IMR-90 (cell line): ENCODE measurements around the gene PDE12. TPM values are rescaled to one million over a fixed set of nuclear protein-coding genes. Genes with fewer than 3 reads are reported as not detected.

ENCODE experiments used
- ATAC-seq: fragments of 200-7000 bp; cut with Tn5 transposase; 2 replicates; pipeline ENCODE4 v1.9.1; 2020; ENCODE audit warnings: low read depth, mild to moderate bottlenecking, moderate library complexity
- BruUV-seq: library from RNA; stranded (reverse); fragments of 400-500 nt; replicated peaks from 2 replicates; lab custom pipeline; 2021; lab: Mats Ljungman, UMichigan
- CTCF ChIA-PET: fragments of 300-600 bp; formaldehyde crosslinking; extraction: SDS; loops from one replicate; lab custom pipeline; 2021; ENCODE audit warnings: antibody characterized with exemption; lab: Yijun Ruan, JAX
- POLR2A ChIA-PET: fragments of 300-600 bp; sonication (Branson Sonifier 250); formaldehyde crosslinking; loops from one replicate; lab custom pipeline; 2022; ENCODE audit warnings: antibody characterized with exemption; ENCODE audit not compliant: unreplicated experiment; lab: Charles Lee
- DNase-seq: peaks from one replicate; pipeline ENCODE4 v3.0.0; 2013
- H2AFZ ChIP-seq: replicated peaks from 2 replicates; pipeline ENCODE3; 2013; ENCODE audit warnings: low read length, mild to moderate bottlenecking; ENCODE audit not compliant: poor library complexity
- H2AK5ac ChIP-seq: 2 replicates; pipeline ENCODE4 v1.6.1; 2013; ENCODE audit warnings: low read depth, low read length, inconsistent platforms
- H2AK9ac ChIP-seq: replicated peaks from 2 replicates; pipeline ENCODE3; 2013; ENCODE audit warnings: mild to moderate bottlenecking, low read depth, low read length, moderate library complexity; ENCODE audit not compliant: poor library complexity
- H2BK120ac ChIP-seq: 2 replicates; pipeline ENCODE4 v1.6.1; 2013; ENCODE audit warnings: low read depth, low read length, inconsistent platforms
- H2BK15ac ChIP-seq: 3 replicates; pipeline ENCODE4 v1.6.1; 2013; ENCODE audit warnings: low read depth, low read length, inconsistent platforms
- H2BK20ac ChIP-seq: 2 replicates; pipeline ENCODE4 v1.6.1; 2013; ENCODE audit warnings: low read depth, mild to moderate bottlenecking, inconsistent platforms, low read length, moderate library complexity
- H2BK5ac ChIP-seq: 2 replicates; pipeline ENCODE4 v1.6.1; 2013; ENCODE audit warnings: mild to moderate bottlenecking, low read depth, low read length, inconsistent platforms; ENCODE audit not compliant: poor library complexity, severe bottlenecking
- H3K14ac ChIP-seq: replicated peaks from 2 replicates; pipeline ENCODE4 v1.6.1; 2013; ENCODE audit warnings: low read depth, low read length, inconsistent platforms
- H3K18ac ChIP-seq: 2 replicates; pipeline ENCODE4 v1.6.1; 2013; ENCODE audit warnings: low read depth, low read length, control low read depth
- H3K23ac ChIP-seq: 2 replicates; pipeline ENCODE4 v1.6.1; 2013; ENCODE audit warnings: low read depth, low read length, inconsistent platforms
- H3K27ac ChIP-seq: 2 replicates; pipeline ENCODE4 v1.5.1; 2013; ENCODE audit warnings: mild to moderate bottlenecking, control low read depth, low read length; ENCODE audit not compliant: insufficient read depth
- H3K27me3 ChIP-seq: 2 replicates; pipeline ENCODE4 v1.6.1; 2013; ENCODE audit warnings: low read length; ENCODE audit not compliant: control insufficient read depth, insufficient read depth
- H3K36me3 ChIP-seq: 2 replicates; pipeline ENCODE4 v1.6.1; 2013; ENCODE audit warnings: low read length, mixed read lengths; ENCODE audit not compliant: control insufficient read depth, insufficient read depth
- H3K4ac ChIP-seq: 2 replicates; pipeline ENCODE4 v1.6.1; 2013; ENCODE audit warnings: low read depth, low read length, inconsistent platforms
- H3K4me1 ChIP-seq: 2 replicates; pipeline ENCODE4 v1.6.1; 2013; ENCODE audit warnings: low read length, mixed read lengths; ENCODE audit not compliant: control insufficient read depth, insufficient read depth
- H3K4me2 ChIP-seq: 2 replicates; pipeline ENCODE4 v1.6.1; 2013; ENCODE audit warnings: low read depth, mild to moderate bottlenecking, control low read depth, low read length, moderate library complexity
- H3K4me3 ChIP-seq: 2 replicates; pipeline ENCODE4 v1.5.1; 2013; ENCODE audit warnings: low read depth, mild to moderate bottlenecking, control low read depth, low read length, moderate library complexity; ENCODE audit not compliant: insufficient read depth
- H3K56ac ChIP-seq: 2 replicates; pipeline ENCODE4 v1.6.1; 2013; ENCODE audit warnings: low read length, inconsistent platforms; ENCODE audit not compliant: insufficient read depth; ENCODE audit errors: extremely low read depth
- H3K79me1 ChIP-seq, 2 experiments: 2 replicates each; pipeline ENCODE4 v1.6.1; 2013; ENCODE audit warnings: low read length in 2 of 2, inconsistent platforms in 1 of 2, low read depth in 1 of 2
- H3K9ac ChIP-seq: 2 replicates; pipeline ENCODE4 v1.6.1; 2013; ENCODE audit warnings: low read depth, low read length, control low read depth
- H3K9me1 ChIP-seq: 2 replicates; pipeline ENCODE4 v1.6.1; 2013; ENCODE audit warnings: low read length, inconsistent platforms; ENCODE audit not compliant: insufficient read depth
- H3K9me3 ChIP-seq: 2 replicates; pipeline ENCODE4 v1.6.1; 2013; ENCODE audit warnings: low read length; ENCODE audit not compliant: control insufficient read depth, insufficient read depth
- H4K20me1 ChIP-seq: 2 replicates; pipeline ENCODE4 v1.6.1; 2013; ENCODE audit warnings: low read length, inconsistent platforms; ENCODE audit not compliant: insufficient read depth
- H4K5ac ChIP-seq: 2 replicates; pipeline ENCODE4 v1.6.1; 2013; ENCODE audit warnings: mild to moderate bottlenecking, low read depth, low read length, control low read depth
- H4K8ac ChIP-seq, 2 experiments: 2 replicates each; pipeline ENCODE4 v1.6.1; 2013; ENCODE audit warnings: low read depth in 2 of 2, low read length in 2 of 2, control low read depth in 1 of 2, inconsistent platforms in 1 of 2
- H4K91ac ChIP-seq: 2 replicates; pipeline ENCODE4 v1.6.1; 2013; ENCODE audit warnings: low read depth, low read length, inconsistent platforms; ENCODE audit not compliant: insufficient read depth
- CEBPB ChIP-seq: IDR thresholded peaks from 2 replicates; pipeline ENCODE4 v1.6.1; 2012; ENCODE audit warnings: low read depth, low read length, improper control_type of control experiment
- CHD1 ChIP-seq: IDR thresholded peaks from 2 replicates; pipeline ENCODE4 v1.6.1; 2012; ENCODE audit warnings: low read depth, low read length, improper control_type of control experiment
- WGBS, 2 experiments: methylation state at CpG; one replicate each; pipeline versions ENCODE4 v1.1.5 to v1.1.7; 2013; ENCODE audit warnings: missing lambda C conversion rate in 2 of 2; ENCODE audit not compliant: insufficient read length in 1 of 2; ENCODE audit errors: extremely low coverage in 2 of 2; 5-methylcytosine and 5-hydroxymethylcytosine counted together
- dilution Hi-C: fragments of 300-500 bp; cut with HindIII; formaldehyde crosslinking; loops from one replicate; pipeline ENCODE4 v1.14.3; 2018; ENCODE audit warnings: low sequenced_read_pairs; ENCODE audit not compliant: unreplicated experiment
- in situ Hi-C: fragments of 300-500 bp; cut with MboI; formaldehyde crosslinking; loops from 3 replicates; pipeline ENCODE4 v1.14.3; 2019; ENCODE audit warnings: low sequenced_read_pairs, inconsistent platforms, mixed read lengths
- intact Hi-C: fragments of 100-400 bp; cut with micrococcal nuclease; formaldehyde crosslinking; loops from 2 replicates; pipeline ENCODE4 v1.10.0; 2022
- polyA plus RNA-seq, 3 experiments: library from polyadenylated mRNA; depleted of rRNA; stranded (reverse); fragments of >200 nt; gene quantifications; 2 replicates each; pipeline ENCODE4 v1.2.3, GENCODE V29; 2012; ENCODE audit warnings: low replicate concordance in 1 of 3
- total RNA-seq: library from RNA; depleted of rRNA; stranded (reverse); fragments of >200 nt; gene quantifications from 2 replicates; pipeline ENCODE4 v1.2.3, GENCODE V29; 2012

Gene PDE12
- total and polyA plus RNA-seq, 2 of the 4 experiments (the other 2 are of a cell fraction) = 9.5 to 16.8 TPM

DNA sequence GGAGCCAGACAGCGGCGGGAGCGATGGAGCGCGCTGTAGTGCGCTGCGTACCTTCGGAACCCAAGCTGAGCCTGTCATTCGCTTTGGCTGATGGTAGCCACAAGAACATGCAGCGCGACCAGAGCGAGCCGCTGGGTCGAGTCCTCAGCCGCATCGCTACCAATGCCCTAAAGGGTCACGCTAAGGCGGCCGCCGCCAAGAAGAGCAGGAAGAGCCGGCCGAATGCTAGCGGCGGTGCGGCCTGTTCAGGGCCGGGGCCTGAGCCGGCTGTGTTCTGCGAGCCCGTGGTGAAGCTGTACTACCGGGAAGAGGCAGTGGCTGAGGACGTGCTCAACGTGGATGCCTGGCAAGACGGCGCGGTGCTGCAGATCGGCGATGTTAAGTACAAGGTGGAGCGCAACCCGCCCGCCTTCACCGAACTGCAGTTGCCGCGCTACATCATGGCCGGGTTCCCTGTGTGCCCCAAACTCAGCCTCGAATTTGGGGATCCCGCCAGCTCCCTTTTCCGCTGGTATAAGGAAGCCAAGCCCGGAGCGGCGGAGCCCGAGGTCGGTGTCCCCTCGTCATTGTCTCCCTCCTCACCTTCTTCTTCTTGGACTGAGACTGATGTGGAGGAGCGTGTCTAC is 498 bp downstream of the PDE12 start:
- Histone ChIP-seq H3K79me1 (peaks cover 6 to 26% of the 10 kb centered on the region in 2 experiments), H2AFZ (peak overlapping the region; percentile 100), H3K14ac (peak overlapping the region; percentile 63), H3K4me2 (peak overlapping the region; percentile 96), H3K18ac (no peak overlapping the region), H3K4me1 (peaks cover 1% of the 10 kb centered on the region; the same call in 1 of the 2 replicates), H3K4me3 (peak overlapping the region; percentile 79), H4K20me1 (peaks cover 11% of the 10 kb centered on the region), H2AK9ac (peak overlapping the region; percentile 95), H3K27me3 (no peaks in the 10 kb centered on the region), H3K9me3 (no peaks in the 10 kb centered on the region), H3K9me1 (peaks cover 4% of the 10 kb centered on the region), H3K9ac (peak overlapping the region; percentile 87), H4K8ac (peak overlapping the region; percentile 55 to 99; a peak in 3 of 4 replicates), H2BK120ac (no peak overlapping the region), H2BK20ac (no peak overlapping the region), H3K36me3 (peaks cover 2% of the 10 kb centered on the region; the same call in 1 of the 2 replicates), H2AK5ac (peak overlapping the region; percentile 90), H3K56ac (peak overlapping the region; percentile 52), H2BK5ac (peak overlapping the region; percentile 49), H4K5ac (peak overlapping the region; percentile 13), H3K27ac (peak overlapping the region; percentile 73), H3K23ac (peak overlapping the region; percentile 93), H2BK15ac (no peak overlapping the region), H3K4ac (peak overlapping the region; percentile 44), H4K91ac (peak overlapping the region; percentile 36)
- TSS peak; percentile 31 for BruUV-seq
- ATAC-seq (peak; percentile 52), DNase-seq (no peak)
- intact Hi-C loops = loop anchor here (1.0 to 5.0 kb wide), 3 partner anchors 329 to 456 kb away; partner anchors contain the start of gene APPL1
- 0% methylated on average over 30 of the region's 54 CpGs; no CpG with 5 or more reads in 1 of the 2 experiments for WGBS, 2 experiments
- ChIA-PET POLR2A (no interaction called here), CTCF (interaction anchor here (0.9 kb wide), 1 partner anchor 19 kb away, joined by 3 read pairs; no protein-coding TSS in a partner anchor)
- TF ChIP-seq CEBPB (no peak), CHD1 (peak; percentile 21; the same call in 1 of the 2 replicates)
- dilution Hi-C loops = no loop called here
- in situ Hi-C loops = loop anchor here (25.0 kb wide), 1 partner anchor 394 kb away; the partner anchor contains the start of gene IL17RD
